GM19240 (cell line): Measurements from ENCODE around the gene KBTBD13.

Experiments used
- DNase-seq: peaks from one replicate; pipeline ENCODE4 v3.0.0; 2011; ENCODE audit warnings: low spot score; ENCODE audit not compliant: insufficient read length

Gene KBTBD13

DNA sequence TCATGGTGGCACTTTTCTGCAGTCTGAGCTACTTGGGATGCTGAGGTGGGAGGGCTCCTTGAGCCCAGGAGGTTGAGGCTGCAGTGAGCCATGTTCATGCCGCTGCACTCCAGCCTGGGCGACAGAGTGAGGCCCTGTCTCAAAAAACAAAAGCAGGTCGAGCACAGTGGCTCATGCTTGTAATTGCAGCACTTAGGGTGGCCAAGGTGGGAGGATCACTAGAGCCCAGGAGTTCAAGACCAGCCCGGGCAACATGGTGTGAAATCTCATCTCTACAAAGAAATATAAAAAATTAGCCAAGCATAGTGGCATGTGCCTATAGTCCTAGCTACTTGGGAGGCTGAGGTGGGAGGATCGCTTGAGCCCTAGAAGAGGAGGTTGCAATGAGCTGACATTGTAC, 28.5 kb downstream of the KBTBD13 start:
- no peak for DNase-seq

DNA sequence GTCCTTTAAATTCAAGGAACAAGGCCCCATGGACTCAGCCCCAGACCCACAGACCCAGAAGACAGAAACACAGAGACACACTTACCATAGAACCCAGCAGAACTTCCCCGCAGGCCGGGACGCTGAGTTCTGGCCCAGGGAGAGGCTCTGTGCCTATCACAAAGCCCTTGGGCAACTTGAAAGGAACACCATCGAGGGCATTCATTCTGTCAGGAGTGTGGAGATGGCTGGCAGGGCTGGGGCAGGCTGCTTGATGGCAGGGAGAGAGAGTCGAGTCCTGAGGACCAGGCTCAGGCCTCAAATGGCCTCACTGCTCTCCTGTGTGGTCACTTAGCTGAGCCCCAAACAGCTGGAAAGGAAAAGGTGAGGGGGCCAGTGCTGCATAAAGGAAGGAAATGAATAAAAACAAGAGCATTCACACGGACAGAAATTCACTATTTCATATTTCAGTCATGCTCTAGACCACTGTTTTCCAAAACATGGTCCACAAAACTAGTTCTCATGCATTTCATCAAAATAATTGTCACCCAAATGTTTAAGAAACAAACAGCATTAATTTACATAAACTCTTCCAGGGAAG, 29.6 kb downstream of the KBTBD13 start:
- DNase-seq: no peak

- DNase-seq: no peak
Observed at GRCh38 chr15:65110676-65111292, 34.2 kb downstream of the KBTBD13 start.

DNA sequence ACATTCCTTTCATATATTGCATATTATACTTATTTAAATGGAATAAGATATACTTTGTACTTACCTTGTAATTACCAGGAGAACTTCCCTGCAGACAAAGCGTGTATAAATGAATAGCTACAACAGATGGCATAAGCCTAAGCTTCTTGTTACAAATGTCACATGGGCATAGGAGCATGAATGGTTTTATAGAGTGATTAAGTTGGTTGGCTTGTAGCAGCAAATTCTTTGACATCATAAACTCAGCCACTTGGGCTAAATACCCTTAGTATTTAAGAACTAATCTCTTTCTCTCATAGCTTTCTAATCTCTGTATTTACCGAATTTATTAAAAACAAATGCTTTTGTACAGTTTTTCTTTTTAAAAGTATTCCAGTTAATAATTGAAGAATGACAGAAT, 38.5 kb downstream of the KBTBD13 start, which contains the start of gene UBAP1L:
Gene UBAP1L, minus strand, starts transcription at position 115 of the 400 bp plus-strand sequence. CDS start 8,985 bp downstream, outside the sequence.
- DNase-seq: no peak

- no peak for DNase-seq
Observed at GRCh38 chr15:65115542-65115941, 39.0 kb downstream of the KBTBD13 start.
